ENCODE data around the gene CDHR5. TPM values are rescaled to one million over a fixed set of nuclear protein-coding genes. Genes with fewer than 3 reads are reported as not detected.
"Not testable (repeated sequence)": the region's sequence is repeated elsewhere in the genome, so short reads cannot be mapped to it uniquely, and the experiment has no call there.

CDHR5 gene
- total RNA-seq, 2 donors from 2014 or later = 140 to 310 TPM

DNA sequence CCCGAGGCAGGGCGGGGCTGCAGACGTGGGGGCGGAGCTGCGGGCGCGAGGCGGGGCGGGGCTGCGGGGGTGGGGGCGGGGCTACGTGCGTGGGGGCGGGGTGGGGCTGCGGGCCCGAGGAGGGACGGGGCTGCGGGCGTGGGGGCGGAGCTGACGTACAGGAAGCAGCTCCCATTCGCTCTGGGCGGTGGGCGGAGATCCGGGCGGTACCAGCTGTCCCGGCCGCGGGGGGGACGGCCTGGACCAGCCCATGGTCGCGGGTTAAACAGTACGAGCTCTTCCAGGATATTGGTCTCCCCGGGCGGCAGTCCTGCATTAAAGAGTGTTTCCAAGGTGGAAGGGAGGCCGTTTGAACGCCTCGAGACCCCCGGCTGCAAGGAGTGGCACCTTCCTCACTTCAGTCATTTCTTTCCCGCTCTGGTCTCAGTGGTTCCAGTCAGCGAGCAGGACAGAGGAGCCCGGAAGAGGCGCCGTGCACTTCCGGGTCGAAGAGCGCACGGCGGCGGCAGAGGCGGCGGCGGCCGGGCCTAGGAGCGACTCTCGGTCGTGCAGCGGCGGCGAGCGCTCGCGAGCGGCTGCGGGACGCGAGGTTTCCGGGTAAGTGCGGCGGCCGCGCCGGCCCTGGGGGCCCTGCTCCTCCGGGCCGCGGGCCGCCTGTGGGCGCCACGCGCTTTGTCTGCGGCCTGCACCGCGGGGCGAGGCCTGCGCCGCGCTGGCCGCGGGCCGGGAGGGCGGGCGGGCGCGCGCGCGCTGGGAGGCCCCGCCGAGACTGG lies 48.6 kb downstream of the CDHR5 start, which contains the start of gene PHRF1:
TSS of gene PHRF1 (plus strand) at position 475 of the 773 bp plus-strand sequence. CDS start 5,043 bp downstream, outside the sequence.
- H3K27ac ChIP-seq = peak within 1 kb of the TSS; percentile 77
- intact Hi-C loops (cut with DNase I) = loop anchor here (5.0 kb wide), 1 partner anchor 41 kb away; the partner anchor contains the start of gene IRF7
- H3K4me1 ChIP-seq = peaks cover 16% of the 10 kb centered on the region
- DNase-seq = peak; percentile 95
- no peaks in the 10 kb centered on the region for H3K27me3 ChIP-seq
- H3K4me3 ChIP-seq = peak within 1 kb of the TSS; percentile 78
- no peaks in the 10 kb centered on the region for H3K36me3 ChIP-seq
- peak within 1 kb of the TSS; percentile 62 to 92 for H3K9ac ChIP-seq (ENCODE audit: low read depth in 2 of 2, low read length in 2 of 2)
- TF ChIP-seq, protein P1, sequence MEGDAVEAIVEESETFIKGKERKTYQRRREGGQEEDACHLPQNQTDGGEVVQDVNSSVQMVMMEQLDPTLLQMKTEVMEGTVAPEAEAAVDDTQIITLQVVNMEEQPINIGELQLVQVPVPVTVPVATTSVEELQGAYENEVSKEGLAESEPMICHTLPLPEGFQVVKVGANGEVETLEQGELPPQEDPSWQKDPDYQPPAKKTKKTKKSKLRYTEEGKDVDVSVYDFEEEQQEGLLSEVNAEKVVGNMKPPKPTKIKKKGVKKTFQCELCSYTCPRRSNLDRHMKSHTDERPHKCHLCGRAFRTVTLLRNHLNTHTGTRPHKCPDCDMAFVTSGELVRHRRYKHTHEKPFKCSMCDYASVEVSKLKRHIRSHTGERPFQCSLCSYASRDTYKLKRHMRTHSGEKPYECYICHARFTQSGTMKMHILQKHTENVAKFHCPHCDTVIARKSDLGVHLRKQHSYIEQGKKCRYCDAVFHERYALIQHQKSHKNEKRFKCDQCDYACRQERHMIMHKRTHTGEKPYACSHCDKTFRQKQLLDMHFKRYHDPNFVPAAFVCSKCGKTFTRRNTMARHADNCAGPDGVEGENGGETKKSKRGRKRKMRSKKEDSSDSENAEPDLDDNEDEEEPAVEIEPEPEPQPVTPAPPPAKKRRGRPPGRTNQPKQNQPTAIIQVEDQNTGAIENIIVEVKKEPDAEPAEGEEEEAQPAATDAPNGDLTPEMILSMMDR (IDR thresholded peaks at IDR 0.05) = no peak
- H3K9me3 ChIP-seq = no peaks in the 10 kb centered on the region

DNA sequence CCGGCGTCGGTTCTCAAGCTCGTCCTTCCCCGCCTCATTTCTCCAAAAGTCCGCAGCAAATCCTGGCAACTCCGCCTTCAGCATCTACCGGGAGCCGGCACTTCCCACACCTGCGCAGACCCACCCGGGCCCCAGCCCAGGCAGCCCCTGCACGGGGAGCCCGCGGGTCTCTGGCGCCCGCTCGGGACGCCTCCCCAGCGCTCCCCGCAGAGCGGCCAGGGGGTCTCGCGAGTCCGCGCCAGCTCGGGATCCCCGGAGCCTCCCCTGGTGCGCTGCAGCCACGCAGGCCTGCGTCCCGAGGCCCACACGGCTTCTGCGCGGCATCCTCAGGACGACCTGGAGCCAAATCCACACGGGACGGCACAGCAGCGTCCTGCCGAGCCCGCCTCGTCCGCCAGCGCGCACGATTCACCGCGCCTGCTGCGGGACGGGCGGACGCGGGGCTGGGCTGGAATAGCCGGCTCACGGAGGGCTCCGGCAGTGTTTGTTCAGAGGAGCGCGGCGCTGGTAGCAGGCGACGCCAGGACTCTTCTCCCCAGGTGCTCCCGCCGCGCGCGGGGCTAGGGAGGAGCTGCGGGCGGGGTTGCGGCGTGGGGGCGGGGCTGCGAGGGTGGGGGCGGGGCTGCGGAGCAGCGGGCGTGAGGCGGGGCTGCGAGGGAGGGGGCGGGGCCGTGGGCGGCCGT lies 49.3 kb downstream of the CDHR5 start:
- Histone ChIP-seq H3K9me3 (no peaks in the 10 kb centered on the region), H3K4me1 (peaks cover 16% of the 10 kb centered on the region), H3K4me3 (peak overlapping the region; percentile 65), H3K27ac (peak overlapping the region; percentile 29), H3K27me3 (no peaks in the 10 kb centered on the region), H3K36me3 (no peaks in the 10 kb centered on the region), H3K9ac (ENCODE audit: low read depth in 2 of 2, low read length in 2 of 2) (peak overlapping the region; percentile 46 to 54)
- intact Hi-C loops (cut with DNase I) = loop anchor here (5.0 kb wide), 1 partner anchor 42 kb away; the partner anchor contains the start of gene IRF7
- DNase-seq = peak; percentile 82
- TF ChIP-seq, protein P1 (IDR thresholded peaks at IDR 0.05) = no peak

DNA sequence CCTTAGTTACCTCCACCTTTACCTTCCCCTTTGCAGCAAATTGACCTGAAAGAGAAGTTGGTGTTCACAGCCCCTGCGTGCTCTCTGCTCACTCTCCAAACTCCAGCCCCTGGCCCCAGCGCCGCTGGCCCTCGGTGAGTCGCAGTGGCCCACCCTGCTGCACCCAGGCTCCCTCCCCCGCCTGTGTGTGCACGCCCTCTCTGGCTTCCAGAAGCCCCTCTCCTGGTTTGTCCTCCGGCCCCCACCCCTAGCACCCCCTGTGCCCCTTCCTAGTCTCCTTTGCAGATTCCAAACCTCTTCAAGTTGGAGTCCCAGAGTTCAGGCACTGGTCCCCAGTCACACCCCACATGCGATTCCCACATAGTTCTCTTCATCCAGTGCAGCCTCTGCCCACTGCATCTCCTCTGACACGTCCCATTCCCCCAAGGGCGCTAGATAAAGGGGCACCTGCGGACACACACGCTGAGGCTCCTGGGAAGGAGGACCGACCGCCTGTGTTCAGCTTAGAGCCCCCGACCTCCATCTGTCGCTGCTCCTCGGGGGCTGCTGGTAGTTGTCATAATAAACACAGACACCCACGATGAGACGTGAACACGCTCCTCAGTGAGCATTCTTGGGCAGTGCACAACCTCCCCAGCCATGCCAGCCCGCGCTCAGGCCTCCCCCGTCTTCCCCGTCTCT lies 50.0 kb downstream of the CDHR5 start:
- H3K36me3 ChIP-seq = no peaks in the 10 kb centered on the region
- H3K9me3 ChIP-seq = no peaks in the 10 kb centered on the region
- peak overlapping the region; percentile 29 for H3K27ac ChIP-seq
- H3K4me1 ChIP-seq = peaks cover 16% of the 10 kb centered on the region
- TF ChIP-seq, protein P1 (IDR thresholded peaks at IDR 0.05) = no peak
- intact Hi-C loops (cut with DNase I) = loop anchor here (5.0 kb wide), 1 partner anchor 43 kb away; the partner anchor contains the start of gene IRF7
- H3K4me3 ChIP-seq = peak overlapping the region; percentile 65
- DNase-seq = no peak
- no peaks in the 10 kb centered on the region for H3K27me3 ChIP-seq
- peak overlapping the region; percentile 46 to 54 for H3K9ac ChIP-seq (ENCODE audit: low read depth in 2 of 2, low read length in 2 of 2)

DNA sequence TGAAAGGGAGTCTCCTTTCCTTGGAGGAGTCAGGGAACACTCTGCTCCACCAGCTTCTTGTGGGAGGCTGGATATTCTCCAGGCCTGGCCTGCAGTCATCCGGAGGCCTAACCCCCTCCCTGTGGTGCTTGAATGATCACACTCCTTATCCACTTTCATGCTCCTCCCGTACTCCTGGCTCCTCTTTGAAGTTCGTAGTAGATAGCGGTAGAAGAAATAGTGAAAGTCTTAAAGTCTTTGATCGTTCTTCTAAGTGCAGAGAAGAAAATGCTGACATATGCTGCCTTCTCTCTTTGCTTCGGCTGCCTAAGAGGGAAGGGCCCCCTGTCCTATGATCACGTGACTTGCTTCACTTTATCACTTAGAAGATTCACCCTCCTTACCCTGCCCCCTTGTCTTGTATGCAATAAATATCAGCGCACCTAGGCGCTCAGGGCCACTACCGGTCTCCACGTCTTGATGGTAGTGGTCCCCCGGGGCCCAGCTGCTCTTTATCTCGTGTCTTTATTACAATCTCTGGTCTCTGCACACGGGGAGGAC lies 50.7 kb downstream of the CDHR5 start:
- not testable (repeated sequence) for H3K9ac ChIP-seq (ENCODE audit: low read depth in 2 of 2, low read length in 2 of 2)

DNA sequence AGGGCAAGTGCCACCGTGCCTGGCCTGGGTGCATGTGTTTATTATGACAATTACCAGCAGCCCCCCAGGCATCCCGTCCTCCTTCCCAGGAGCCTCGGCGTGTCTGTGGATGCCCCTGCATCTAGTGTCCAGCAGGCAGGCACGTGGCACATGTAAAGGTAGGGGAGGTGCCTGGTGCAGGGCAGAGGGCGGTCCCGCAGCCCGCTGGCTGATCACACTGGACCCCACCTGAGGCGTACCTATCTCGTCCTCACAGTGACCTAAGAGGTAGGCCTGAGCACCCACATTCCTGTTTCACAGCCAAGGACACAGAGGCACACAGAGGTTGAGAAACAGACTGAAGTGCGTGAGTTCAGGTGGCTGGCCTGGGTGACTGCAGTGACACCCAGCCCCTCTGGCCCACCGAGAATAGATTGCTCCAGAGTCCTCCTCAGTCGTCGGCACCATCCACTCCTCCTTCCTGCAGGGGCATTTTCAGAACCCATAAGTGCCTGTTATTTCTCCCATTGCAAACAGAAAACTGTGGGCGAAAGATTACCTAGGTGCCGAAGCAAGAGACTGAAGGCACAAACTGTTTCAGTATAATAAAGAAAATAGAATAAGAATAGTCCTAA lies 51.5 kb downstream of the CDHR5 start:
- Histone ChIP-seq H3K36me3 (no peaks in the 10 kb centered on the region), H3K4me3 (no peak overlapping the region), H3K27me3 (no peaks in the 10 kb centered on the region), H3K4me1 (peaks cover 16% of the 10 kb centered on the region), H3K27ac (no peak overlapping the region), H3K9ac (ENCODE audit: low read depth in 2 of 2, low read length in 2 of 2) (no peak overlapping the region), H3K9me3 (no peaks in the 10 kb centered on the region)
- intact Hi-C loops (cut with DNase I) = no loop called here
- DNase-seq = no peak
- TF ChIP-seq, protein P1 (IDR thresholded peaks at IDR 0.05) = no peak

More for the DNA sequence above, 50.7 kb downstream of the CDHR5 start:
- DNase-seq; H3K4me3 ChIP-seq; H3K27me3 ChIP-seq; H3K9me3 ChIP-seq; H3K36me3 ChIP-seq; intact Hi-C loops (cut with DNase I); H3K27ac ChIP-seq: not testable (repeated sequence)
- H3K4me1 ChIP-seq = peaks cover 16% of the 10 kb centered on the region
